Measurements from ENCODE around the gene SLC25A20.
"Not testable (repeated sequence)": the region's sequence is repeated elsewhere in the genome, so short reads cannot be mapped to it uniquely, and the experiment has no call there.

Gene SLC25A20

DNA sequence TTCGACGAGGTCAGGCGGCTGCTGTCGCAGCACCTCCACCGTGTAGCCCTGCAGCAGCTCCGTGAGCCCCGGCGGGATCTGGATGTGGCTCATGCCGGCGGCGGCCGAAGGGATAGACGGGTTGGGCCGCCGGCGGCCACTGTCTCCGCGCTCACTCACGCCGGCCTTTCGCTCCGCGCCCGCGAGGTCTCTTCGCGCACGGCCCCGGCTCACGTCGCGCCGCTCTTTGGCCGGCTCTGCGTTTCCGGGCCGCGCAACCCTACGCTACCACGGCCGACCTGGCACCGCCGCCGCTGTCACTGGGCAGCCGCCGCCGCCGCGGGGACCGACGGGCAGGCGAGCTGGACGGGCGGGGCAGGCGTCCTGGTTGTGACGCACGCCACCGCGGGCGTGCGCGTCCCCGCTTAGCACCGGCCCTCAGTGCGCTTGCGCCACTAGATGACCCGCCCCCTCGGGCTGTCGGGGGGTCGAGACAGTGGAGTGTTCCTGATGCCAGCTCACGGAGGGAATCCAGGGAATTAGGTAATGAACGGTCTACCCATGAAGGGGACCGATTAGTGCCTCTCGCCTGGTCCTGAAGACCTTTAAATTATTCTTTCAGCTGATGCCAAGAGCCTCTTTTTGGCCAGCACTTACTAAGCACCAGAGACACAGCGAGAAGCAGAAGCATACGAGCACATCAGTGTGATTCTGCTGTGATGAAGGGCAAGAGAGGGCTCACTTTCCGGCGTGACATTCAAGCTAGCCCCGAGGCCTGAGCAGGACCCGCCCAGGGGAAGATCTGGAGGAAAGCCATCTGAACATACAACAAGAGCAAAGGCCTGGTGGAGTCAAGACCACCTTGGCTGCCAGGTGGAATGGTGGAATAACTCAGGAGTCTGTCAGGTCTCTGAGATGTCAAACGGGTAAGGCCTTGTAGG, 50.9 kb downstream of the SLC25A20 start, which contains the start of gene PRKAR2A:
Gene PRKAR2A (minus strand): TSS at position 371 of the 920 bp plus-strand sequence. CDS start 278 bp downstream, at position 93.
- DNase-seq (ENCODE audit: extremely low read depth in 1 of 2, low read depth in 1 of 2), result peak; percentile 69 to 70

DNA sequence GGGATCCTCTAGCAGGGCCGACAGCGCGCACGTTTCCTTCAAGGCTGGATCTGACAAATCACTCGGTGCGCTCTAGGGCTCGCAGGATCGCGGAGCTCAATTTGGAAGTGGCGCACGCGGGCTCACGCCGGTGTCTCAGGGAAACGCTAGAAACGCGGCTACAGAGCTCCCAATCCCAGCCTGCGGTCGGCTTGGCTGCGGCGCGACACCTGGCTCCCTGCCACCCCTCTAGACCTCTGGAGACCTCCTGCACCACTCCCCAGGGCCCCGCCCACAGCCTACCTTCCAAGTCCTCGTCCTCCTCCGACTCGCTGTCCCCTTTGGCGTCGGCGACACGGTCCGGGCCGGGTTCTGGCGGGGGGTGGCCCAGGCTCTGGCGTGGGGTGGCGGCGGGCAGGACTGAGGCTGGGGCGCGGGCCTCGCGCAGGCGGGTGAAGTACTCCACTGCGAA, 51.6 kb downstream of the SLC25A20 start:
- DNase-seq (ENCODE audit: extremely low read depth in 1 of 2, low read depth in 1 of 2), result peak; percentile 19 to 23

DNA sequence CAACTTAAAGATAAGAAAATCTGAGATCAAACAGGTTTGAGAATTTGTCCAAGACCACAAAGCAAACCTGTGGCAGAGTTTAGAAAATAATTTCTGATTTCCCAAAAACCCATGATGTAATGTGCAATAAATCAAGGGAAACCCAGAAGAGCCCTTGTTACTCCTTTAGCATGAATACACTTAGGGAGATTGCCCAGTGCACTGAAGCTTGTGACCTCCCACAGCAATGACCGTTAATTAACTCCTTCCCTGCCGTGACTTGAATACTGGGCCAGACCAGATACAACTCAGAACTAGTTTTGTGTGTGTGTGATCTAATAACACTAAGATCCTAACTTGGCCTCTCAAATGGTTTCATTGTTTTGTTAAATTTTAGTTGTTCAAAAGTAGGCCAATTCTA, 53.5 kb downstream of the SLC25A20 start:
- DNase-seq (ENCODE audit: extremely low read depth in 1 of 2, low read depth in 1 of 2), result no peak

DNA sequence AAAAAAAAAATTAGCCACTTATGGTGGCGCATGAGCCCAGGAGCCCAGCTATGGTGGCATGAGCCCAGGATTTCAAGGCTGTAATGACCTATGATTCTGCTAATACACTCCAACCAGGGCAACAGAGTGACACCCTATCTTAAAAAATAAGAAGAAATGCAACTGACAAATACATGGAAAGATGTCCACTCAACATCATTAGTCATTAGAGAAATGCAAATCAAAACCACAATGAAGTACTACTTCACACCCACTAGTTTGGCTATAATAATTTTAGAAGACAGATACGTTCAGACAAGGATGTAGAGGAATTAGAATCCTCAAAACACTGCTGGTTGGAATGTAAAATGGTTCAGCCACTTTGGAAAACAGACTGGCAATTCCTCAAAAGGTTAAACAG, 61.5 kb downstream of the SLC25A20 start:
- DNase-seq (ENCODE audit: extremely low read depth in 1 of 2, low read depth in 1 of 2), result no peak

DNA sequence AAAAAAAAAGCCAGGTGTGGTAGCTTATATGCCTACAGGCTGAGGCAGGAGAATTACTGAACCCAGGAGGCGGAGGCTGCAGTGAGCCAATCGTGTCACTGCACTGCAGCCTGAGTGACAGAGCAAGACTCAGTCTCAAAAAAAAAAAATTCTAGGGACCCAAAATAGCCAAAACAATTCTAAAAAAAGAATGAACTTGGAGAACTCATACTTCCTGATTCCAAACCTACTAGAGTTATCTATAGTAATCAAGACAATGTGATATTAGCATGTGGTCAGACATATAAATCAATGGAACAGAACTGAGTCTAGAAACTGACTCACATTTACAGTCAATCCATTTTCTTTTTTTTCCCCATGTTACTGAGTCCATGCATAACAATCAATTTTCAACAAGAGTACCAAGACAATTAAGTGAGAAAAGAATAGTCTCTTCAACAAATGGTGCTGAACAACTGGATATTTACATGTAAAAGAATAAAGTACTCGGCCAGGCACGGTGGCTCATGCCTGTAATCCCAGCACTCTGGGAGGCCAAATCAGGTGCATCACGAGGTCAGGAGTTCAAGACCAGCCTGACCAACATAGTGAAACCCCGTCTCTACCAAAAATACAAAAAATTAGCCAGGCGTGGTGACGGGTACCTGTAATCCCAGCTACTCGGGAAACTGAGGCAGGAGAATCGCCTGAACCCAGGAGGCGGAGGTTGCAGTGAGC, 62.9 kb downstream of the SLC25A20 start:
- no peak for DNase-seq (ENCODE audit: extremely low read depth in 1 of 2, low read depth in 1 of 2)

DNA sequence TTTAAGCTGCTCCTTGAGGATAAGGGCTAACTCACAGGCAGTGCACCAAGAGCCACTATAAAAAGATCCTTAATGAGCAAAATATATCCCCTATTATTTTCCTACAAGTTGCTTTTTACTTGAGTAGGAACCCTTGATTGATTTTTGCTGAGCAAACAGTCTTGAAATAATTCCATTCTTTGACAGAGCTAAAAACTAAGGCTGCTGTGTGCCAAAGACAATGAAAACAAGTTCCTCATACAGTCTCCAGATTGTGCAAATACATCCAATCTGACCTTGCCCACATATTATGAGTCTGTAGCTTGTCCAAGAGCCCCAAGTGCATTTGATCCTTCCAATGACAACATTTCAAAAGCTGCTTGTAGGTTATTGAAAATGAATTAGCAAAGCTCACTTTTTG, 66.0 kb downstream of the SLC25A20 start:
- DNase-seq (ENCODE audit: extremely low read depth in 1 of 2, low read depth in 1 of 2), result no peak

DNA sequence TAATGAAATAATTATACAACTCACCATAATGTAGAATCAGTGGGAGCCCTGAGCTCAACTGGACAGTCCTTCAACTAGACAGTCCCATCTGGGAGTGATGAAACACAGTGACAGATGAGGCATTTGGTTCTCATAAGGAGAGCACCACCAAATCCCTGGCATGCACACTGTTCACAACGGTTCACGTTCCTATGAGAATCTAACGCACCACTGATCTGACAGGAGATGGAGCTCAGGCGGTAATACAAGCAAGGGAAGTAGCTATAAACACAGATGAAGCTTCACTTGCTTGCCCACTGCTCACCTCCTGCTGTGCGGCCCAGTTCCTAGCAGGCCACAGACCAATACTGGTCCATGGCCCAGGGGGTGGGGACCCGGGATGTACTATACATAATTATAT, 68.0 kb downstream of the SLC25A20 start:
- DNase-seq (ENCODE audit: extremely low read depth in 1 of 2, low read depth in 1 of 2), result no peak

DNA sequence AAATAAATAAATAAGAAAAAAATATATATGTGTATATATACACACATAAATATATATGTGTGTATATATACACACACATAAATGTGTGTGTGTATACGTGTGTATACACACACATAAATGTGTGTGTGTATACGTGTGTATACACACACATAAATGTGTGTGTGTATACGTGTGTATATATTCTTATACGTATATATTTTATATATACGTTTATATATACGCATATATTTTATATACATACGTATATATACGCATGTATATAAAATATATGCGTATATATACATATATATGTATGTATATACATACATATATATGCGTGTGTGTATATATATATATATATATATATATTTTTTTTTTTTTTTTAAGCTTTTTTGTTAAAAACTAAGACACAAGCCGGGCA, 69.2 kb downstream of the SLC25A20 start:
- not testable (repeated sequence) for DNase-seq (ENCODE audit: extremely low read depth in 1 of 2, low read depth in 1 of 2)

DNA sequence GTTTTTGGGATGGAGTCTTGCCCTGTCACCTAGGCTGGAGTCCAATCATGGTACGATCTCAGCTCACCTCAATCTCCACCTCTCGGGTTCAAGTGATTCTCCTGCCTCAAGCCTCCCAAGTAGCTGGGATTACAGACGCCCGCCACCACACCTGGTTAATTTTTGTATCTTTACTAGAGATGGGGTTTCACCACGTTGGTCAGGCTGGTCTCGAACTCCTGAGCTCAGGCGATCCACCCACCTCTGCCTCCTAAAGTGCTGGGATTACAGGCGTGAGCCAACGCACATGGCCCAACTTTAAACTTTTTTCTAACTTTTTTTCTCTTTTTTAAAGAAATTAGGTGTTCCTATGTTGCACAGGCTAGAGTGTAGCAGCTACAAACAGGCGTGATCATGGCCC, 70.8 kb downstream of the SLC25A20 start:
- DNase-seq (ENCODE audit: extremely low read depth in 1 of 2, low read depth in 1 of 2), result not testable (repeated sequence)

DNA sequence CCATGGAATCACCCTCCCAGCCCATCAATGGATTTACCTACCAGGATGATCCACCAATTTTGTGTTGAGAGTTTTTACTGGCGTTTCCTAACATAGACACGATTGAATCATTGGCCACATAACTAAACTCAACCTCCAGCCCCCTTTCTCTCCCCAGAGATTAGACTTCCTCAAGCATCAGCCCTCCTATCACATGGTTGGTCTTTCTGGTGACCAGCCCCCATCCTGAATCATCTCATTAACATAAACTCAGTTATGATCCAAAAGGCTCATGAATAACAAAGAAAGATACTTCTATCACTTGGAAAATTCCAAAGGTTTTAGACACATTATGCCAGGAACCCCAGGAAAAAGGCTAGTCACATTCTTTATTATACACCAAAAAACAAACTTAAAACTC, 72.2 kb downstream of the SLC25A20 start:
- no peak for DNase-seq (ENCODE audit: extremely low read depth in 1 of 2, low read depth in 1 of 2)

DNA sequence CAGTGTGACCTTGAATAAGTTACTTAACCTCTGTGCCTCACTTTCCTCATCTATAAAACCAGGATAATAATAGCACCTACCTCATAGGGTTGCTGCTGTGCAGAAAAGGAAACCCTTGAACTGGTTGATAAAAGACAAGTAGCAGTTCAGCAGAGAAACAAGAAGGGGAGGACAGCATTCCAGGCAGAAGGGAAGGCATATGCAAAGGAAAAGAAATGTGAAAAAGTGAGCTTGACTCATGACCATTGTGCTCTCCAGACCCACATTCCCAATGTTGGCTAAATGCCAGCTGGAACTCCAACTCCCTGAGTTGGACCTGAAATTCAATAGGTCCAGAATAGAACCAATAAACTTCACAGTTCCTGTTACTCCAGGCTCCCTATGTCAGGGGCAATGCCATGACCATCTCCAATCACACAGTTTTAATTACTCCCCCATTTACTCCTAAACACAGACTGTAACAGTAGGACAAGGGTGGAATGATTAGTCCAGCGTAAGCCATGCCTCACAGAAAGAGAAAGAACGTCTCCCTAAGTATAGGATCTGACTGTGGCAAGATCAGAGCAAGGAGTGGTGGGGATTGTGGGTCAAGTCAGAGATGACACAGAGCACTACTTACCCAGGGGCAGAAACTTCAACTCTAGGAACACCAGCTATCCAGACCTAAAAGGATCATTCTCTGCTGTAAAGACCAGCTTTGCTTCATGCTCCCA, 77.9 kb downstream of the SLC25A20 start:
- DNase-seq (ENCODE audit: extremely low read depth in 1 of 2, low read depth in 1 of 2), result no peak

DNA sequence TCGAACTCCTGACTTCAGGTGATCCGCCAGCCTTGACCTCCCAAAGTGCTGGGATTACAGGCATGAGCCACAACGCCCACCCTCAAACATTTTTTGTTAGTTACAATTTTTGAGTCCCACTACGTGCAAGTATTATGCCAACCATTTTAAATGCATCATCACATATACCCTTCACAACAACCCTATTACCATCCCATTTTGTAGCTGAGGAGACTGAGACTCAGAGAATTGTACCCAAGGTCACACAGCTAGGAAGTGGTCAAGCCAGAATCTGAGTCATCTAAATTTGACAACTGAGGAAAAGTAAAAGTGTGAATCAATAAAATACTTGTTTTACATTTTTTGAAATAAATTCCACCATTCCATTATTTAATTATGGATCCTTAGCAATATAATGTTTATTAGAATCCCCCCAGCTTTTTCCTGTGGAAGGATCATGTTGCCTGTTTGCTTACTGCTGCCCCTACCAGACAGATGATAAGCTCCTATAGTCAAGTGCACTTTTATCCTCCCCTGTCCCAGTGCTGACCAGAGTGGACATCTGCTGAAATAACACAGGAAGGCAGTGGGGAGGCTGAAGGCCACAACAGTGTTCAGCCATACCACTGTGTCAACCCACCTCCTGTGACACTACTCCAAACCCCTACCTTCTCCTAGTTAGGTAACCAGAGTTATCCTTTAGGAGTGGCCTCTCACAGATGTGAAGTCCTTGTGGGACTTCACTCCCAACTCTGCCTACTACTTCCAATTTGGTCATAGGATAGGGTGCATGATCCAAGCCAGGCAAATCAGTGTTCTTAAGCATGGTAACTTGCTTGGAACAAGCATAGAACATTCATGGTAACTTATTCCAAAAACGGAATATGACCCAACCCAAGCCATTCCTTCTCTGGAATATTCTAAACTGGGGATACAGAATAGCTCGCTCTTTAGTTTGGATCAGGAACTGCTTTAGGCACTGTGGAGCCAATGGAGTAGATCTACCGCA, 79.2 kb downstream of the SLC25A20 start:
- DNase-seq (ENCODE audit: extremely low read depth in 1 of 2, low read depth in 1 of 2), result no peak

DNA sequence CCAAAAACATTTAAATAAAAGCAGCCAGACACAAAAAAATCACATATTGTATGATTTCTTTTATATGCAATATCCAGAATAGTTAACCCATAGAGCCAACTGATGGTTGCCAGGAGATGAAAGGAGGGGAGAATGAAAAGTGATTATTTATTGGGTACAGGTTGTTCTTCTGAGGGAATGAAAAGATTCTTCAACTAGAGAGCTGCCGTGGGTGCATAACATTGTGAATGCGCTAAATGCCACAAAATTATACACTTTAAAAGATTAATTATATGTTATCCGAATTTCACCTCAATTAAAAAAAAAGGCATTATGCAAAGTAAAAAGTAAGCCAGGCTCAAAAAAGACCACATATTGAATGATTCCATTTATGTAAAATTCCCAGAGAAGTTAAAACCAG, 87.2 kb downstream of the SLC25A20 start:
- DNase-seq (ENCODE audit: extremely low read depth in 1 of 2, low read depth in 1 of 2), result no peak

Data from stimulated activated CD8-positive, alpha-beta memory T cell treated with anti-CD3 and anti-CD28 coated beads, Interleukin-7, amount 100 ng/mL, for 48 hours (primary cell).